GM12874 (cell line): ENCODE data around the gene GTF2F1.

Experiments used
- CTCF ChIP-seq: IDR thresholded peaks from 2 replicates; pipeline ENCODE4 v1.5.1; 2011; ENCODE audit warnings: low read depth, mild to moderate bottlenecking, control low read depth, low read length, moderate library complexity; ENCODE audit not compliant: insufficient read depth

GTF2F1 gene

DNA sequence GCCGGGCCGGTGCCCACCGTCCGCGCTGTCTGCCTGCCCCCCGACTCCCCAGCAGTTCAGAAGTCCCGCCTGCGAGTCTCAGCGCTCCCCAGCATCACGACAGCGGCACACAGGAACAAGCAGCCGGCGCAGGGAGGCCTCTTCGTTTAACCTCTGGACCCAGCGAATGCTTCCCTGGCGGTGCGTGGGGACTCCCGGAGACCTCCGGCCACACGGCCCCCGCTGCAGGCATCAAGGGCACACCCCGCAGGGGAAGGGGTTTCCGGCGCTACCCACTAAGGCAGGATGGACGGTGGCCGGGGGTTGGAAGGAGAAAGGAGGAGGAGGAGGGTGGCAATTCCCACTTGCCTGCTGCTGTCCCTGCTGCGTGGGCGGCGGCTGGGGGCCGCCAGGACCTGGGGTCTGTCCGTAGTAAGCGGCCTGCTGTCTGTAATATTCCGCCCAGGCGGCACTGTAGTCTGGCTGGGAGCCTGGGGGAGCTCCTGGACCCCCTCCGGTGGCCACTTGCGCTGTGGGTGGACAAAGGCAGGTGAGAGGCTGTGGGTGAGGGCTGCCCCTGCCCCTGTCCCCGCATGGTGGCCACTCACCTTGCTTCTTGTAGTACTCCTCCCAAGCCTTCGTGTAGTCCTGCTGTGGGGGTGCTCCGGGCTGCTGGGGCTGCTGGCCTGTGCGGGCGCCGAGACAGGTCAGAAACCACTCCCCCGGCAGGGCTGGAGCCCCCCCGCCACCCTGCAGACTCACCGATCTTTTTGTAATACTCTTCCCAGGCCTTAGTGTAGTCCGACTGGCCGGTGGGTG is 22.0 kb upstream of the GTF2F1 start:
- no peak for TF ChIP-seq CTCF

DNA sequence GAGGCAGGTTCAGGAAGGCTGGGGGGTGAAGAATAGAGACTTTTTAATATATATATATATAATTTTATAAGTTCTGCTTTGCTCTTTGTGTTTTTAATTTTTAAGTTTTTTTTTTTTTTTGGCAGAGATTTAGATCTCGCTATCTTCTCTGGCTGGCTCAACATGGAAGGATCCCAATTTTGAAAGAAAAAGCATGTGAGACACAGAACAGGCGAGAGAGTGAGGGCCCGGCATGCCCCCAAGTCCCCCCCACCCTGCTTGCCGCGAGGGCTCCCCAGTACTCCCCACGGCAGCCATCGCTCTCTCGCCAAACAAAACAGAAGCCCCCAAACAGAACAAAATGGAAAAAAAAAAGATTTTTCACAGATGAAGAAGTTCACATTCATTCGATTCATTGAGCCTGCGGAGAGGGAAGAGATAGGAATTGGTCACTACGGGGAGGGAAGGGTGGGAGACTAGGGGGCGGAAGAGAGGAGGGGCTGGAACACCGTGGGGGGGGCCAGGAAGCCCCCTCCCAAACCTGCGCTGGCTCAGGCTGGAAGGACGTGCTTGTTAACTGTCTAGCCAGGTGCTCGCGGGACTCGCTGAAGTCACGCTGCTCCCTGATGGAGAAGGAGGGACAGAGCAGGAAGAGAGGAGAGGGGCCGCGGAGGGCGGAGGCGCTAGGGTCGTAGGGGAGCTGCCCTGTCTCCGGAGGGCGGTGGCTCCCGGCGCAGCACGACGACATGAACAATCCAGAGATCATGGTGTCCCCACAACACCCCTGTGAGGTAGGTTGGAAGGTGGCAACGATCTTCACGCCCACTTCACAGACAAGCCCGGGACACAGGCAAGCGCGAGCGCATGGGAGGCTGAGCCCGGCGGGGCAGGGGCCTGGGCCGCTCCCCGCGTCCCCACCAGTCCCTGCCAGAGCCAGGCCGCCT is 21.0 kb upstream of the GTF2F1 start:
- no peak for TF ChIP-seq CTCF

DNA sequence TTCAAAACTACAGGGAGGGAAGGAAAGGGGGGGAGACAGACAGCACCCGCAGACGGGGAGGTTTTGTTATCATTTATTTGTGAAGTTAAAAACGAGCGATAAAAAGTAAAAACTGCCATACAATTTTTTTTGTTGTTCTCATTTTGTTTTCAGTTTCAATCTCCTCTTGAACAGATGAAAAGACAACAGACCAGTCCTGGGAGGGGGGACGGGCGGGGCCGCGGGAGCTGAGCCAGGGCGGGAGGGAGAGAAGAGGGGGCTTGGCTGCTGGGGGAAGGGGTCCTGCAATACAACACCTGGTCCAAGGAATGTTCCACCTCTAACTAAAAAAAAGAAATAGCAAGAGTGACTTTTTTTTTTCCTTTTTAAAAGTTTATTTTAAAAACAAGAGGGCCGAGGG is 20.3 kb upstream of the GTF2F1 start:
- TF ChIP-seq CTCF: no peak

DNA sequence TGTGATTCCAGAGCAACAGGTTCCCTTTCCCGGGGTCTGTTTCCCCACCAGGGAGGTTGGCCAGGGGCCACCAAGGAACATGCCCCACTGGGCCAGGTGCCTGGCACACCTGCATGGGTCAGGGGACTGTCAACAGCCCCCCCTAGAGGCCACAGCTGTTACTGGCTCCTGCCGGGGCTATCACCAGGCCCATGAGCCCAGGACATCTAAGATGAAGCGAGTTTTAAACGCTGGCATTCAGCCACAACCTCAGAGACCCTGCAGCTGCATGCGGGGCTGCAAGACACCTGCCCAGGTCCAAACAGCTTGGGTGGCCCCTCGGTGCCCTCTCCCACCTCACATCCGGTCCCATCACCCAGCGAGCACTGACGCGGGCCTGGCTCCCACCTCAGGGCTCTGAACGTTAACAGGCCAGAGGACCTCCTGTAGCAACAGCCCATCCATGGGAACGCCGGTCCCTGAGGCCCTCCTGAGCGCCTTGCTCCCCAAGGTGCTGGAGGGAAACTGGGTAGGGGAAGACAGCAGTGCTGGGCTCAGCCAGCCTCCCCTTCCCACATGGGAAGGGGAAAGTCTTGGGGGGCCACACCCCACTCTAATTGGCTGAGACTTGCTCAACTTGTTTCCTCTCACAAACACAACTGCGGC is 19.6 kb upstream of the GTF2F1 start:
- peak; percentile 76 for TF ChIP-seq CTCF

DNA sequence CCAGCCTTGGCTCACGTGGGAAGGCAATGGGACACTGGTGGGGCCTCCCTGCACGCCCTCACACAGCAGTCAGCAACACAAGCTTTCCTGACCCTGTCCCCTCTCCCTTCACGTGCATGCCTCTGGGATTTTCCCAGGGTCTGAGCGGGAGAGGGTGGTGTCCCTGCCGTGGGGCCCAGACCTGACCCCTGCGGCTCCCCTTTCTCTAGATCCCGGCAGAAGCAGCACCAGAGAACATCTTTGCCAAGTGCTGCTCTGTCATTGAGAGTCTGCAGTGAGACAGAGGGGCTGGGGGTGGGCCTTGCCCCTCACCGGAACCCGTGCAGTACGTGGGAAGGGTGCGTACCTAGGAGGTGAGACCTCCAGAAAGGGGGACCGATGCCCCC is 19.1 kb upstream of the GTF2F1 start:
- TF ChIP-seq CTCF: no peak

DNA sequence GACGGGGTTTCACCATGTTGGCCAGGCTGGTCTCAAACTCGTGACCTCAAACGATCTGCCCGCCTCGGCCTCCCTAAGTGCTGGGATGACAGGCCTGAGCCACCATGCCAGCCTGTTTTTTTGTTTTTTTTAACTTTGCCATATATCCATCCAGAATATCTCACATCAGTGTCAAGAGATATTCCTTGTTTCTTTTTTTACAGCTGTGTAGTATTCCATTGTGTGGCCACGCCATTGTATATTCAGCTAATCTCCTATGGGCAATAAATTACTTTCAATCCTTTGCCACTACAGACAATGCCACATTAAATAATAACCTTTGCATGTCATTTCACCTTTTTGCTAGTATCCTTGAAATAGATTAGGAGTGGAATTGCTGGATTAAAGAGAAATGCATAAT is 16.4 kb upstream of the GTF2F1 start:
- no peak for TF ChIP-seq CTCF

DNA sequence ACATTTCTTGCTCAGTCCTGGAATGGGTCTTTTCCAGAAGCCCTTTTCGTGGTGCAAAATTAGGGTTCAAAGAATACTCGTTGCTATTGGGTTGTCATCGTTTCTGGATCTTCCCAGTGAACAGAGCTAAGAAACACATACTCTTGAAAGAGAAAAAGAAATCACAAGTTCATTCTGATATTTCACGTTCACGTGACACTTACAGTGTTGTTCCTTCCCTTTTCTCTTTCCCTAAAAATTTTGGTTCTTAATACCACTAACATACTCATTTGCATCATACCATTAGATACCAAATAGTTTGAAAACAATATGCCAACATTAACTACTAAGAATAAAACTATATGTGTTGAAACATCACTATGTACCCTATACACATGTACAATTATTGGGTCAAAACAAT is 13.4 kb upstream of the GTF2F1 start:
- no peak for TF ChIP-seq CTCF
